Endometrial microvascular endothelial cells (primary cell): ENCODE results near the gene MTMR12. TPM values are rescaled to one million over a fixed set of nuclear protein-coding genes. Genes with fewer than 3 reads are reported as not detected.

Experiments
- in situ Hi-C: cut with HindIII; loops from 2 replicates; pipeline ENCODE4 v1.10.0; 2017; ENCODE audit warnings: low sequenced_read_pairs, low pct_unique_long_range_greater_than_20kb; ENCODE audit errors: inconsistent ontology term
- total RNA-seq: library from RNA; depleted of rRNA; stranded (reverse); fragments of >200 nt; gene quantifications from one replicate; pipeline ENCODE4 v1.2.3, GENCODE V29; 2015; ENCODE audit errors: inconsistent ontology term

Gene MTMR12
- total RNA-seq, 1 donor from 2014 or later: 26.7 TPM

DNA sequence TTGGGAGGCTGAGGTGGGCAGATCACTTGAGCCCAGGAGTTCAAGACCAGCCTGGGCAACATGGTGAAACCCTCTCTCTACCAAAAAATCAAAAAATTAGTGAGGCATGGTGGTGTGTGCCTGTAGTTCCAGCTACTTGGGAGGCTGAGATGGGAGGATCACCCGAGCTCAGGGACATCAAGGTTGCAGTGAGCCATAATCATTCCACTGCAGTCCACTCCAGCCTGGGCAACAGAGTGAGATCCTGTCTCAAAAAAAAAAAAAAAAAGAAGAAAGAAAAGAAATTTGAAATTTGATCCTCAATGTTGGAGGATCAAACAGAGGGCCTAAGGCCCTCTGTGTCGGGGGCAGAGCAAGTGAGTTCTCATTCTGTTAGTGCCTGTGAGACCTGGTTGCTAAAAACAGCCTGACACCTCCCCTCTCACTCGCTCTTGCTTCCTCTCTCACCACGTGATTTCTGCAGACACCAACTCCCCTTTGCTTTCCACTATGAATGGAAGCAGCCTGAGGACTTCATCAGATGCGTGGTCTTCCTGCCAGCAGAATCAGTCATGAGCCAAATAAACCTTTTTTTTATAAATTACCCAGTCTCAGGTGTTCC, 130.2 kb downstream of the MTMR12 start:
- in situ Hi-C loops: no loop called here

Other genes with a start within 250 kb of the MTMR12 start
- gene GOLPH3, start 138.6 kb downstream of the MTMR12 start, total RNA-seq: 61.9 TPM
- gene ZFR, start 131.8 kb upstream of the MTMR12 start, total RNA-seq: 50.4 TPM